Ishikawa (cell line): ENCODE data around the gene PEX1.

ENCODE experiments used
- CREB1 ChIP-seq: IDR thresholded peaks from 2 replicates; pipeline ENCODE4 v1.6.1; 2012; ENCODE audit warnings: low read depth
- EP300 ChIP-seq: IDR thresholded peaks from 2 replicates; pipeline ENCODE4 v1.6.1; 2012; ENCODE audit warnings: borderline replicate concordance
- FOXM1 ChIP-seq: IDR thresholded peaks from 2 replicates; pipeline ENCODE4 v1.6.1; 2012; ENCODE audit warnings: low read depth, borderline replicate concordance
- MAX ChIP-seq: IDR thresholded peaks from 2 replicates; pipeline ENCODE4 v1.6.1; 2012
- RAD21 ChIP-seq: IDR thresholded peaks from 2 replicates; pipeline ENCODE4 v1.6.1; 2012; ENCODE audit warnings: low read depth
- USF1 ChIP-seq: IDR thresholded peaks from 2 replicates; pipeline ENCODE4 v1.6.1; 2012
- TF ChIP-seq, protein P1 (sequence below): IDR thresholded peaks from 2 replicates; pipeline ENCODE4 v1.6.1; 2012; ENCODE audit warnings: low read depth, mild to moderate bottlenecking

GRCh38 chr7:92560602-92561001, 32.3 kb upstream of the PEX1 start:
- TF ChIP-seq USF1: no peak
- TF ChIP-seq, protein P1, sequence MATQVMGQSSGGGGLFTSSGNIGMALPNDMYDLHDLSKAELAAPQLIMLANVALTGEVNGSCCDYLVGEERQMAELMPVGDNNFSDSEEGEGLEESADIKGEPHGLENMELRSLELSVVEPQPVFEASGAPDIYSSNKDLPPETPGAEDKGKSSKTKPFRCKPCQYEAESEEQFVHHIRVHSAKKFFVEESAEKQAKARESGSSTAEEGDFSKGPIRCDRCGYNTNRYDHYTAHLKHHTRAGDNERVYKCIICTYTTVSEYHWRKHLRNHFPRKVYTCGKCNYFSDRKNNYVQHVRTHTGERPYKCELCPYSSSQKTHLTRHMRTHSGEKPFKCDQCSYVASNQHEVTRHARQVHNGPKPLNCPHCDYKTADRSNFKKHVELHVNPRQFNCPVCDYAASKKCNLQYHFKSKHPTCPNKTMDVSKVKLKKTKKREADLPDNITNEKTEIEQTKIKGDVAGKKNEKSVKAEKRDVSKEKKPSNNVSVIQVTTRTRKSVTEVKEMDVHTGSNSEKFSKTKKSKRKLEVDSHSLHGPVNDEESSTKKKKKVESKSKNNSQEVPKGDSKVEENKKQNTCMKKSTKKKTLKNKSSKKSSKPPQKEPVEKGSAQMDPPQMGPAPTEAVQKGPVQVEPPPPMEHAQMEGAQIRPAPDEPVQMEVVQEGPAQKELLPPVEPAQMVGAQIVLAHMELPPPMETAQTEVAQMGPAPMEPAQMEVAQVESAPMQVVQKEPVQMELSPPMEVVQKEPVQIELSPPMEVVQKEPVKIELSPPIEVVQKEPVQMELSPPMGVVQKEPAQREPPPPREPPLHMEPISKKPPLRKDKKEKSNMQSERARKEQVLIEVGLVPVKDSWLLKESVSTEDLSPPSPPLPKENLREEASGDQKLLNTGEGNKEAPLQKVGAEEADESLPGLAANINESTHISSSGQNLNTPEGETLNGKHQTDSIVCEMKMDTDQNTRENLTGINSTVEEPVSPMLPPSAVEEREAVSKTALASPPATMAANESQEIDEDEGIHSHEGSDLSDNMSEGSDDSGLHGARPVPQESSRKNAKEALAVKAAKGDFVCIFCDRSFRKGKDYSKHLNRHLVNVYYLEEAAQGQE: no peak
- TF ChIP-seq EP300: no peak
- no peak for TF ChIP-seq MAX
- no peak for TF ChIP-seq CREB1
- no peak for TF ChIP-seq FOXM1
- no peak for TF ChIP-seq RAD21
